Measurements from ENCODE around the gene NHLRC1. TPM values are rescaled to one million over a fixed set of nuclear protein-coding genes. Genes with fewer than 3 reads are reported as not detected.

NHLRC1 gene
- total RNA-seq, 1 donor from 2014 or later: 0.32 TPM

DNA sequence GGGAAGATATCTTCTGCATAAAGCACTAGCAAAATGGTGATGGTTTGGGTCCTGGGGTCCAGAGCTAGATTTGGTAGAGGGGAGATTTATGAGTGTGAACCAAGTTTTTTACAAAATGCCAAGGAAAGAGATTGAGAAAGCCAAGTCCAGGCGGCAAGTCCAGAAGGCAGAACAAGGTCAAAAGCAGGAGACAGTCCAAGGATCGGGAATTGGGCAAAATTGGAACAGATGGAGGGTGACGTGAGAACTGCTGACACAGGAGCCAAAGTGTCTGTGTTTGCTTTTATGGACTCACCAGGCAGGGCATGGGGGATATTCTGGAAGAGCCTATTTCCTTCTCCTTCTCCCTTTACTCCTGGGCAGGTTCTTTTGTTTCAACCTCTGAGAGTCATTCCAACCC is 4.1 kb downstream of the NHLRC1 start:
- DNase-seq (ENCODE audit: low spot score in 2 of 2): no peak
- H3K9me3 ChIP-seq: no peaks in the 10 kb centered on the region
- no peak overlapping the region for H3K4me3 ChIP-seq
- no peaks in the 10 kb centered on the region for H3K36me3 ChIP-seq
- peak overlapping the region in 1 of 2 donors; percentile 36 for H3K27ac ChIP-seq
- intact Hi-C loops (cut with DNase I): no loop called here
- peaks cover 0 to 10% of the 10 kb centered on the region in 2 donors for H3K4me1 ChIP-seq
- TF ChIP-seq, protein P1, sequence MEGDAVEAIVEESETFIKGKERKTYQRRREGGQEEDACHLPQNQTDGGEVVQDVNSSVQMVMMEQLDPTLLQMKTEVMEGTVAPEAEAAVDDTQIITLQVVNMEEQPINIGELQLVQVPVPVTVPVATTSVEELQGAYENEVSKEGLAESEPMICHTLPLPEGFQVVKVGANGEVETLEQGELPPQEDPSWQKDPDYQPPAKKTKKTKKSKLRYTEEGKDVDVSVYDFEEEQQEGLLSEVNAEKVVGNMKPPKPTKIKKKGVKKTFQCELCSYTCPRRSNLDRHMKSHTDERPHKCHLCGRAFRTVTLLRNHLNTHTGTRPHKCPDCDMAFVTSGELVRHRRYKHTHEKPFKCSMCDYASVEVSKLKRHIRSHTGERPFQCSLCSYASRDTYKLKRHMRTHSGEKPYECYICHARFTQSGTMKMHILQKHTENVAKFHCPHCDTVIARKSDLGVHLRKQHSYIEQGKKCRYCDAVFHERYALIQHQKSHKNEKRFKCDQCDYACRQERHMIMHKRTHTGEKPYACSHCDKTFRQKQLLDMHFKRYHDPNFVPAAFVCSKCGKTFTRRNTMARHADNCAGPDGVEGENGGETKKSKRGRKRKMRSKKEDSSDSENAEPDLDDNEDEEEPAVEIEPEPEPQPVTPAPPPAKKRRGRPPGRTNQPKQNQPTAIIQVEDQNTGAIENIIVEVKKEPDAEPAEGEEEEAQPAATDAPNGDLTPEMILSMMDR (IDR thresholded peaks at IDR 0.05): no peak
- no peaks in the 10 kb centered on the region for H3K27me3 ChIP-seq

DNA sequence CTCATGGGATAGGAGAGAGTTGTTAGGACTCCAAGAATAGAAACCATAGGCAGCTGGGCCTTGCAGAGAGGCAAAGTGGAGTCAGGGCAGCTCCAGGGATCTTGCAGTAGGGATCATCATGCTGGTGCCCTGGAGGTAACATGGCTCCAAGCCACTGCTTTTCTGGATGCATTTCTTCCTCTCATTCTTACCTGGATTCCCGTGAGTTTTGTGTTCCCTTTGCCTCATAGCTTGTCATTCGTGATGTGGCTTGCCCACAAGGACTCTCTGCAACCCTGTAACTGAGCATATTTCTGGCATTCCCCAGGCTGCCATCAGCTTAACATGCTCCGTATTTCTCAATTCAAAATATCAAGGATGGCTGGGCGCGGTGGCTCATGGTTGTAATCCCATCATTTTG is 5.3 kb downstream of the NHLRC1 start:
- Histone ChIP-seq H3K9me3 (no peaks in the 10 kb centered on the region), H3K4me3 (no peak overlapping the region), H3K36me3 (no peaks in the 10 kb centered on the region), H3K4me1 (peaks cover 0 to 2% of the 10 kb centered on the region in 2 donors), H3K27me3 (no peaks in the 10 kb centered on the region), H3K27ac (no peak overlapping the region)
- TF ChIP-seq, protein P1 (IDR thresholded peaks at IDR 0.05): no peak
- intact Hi-C loops (cut with DNase I): no loop called here
- DNase-seq (ENCODE audit: low spot score in 2 of 2): no peak

DNA sequence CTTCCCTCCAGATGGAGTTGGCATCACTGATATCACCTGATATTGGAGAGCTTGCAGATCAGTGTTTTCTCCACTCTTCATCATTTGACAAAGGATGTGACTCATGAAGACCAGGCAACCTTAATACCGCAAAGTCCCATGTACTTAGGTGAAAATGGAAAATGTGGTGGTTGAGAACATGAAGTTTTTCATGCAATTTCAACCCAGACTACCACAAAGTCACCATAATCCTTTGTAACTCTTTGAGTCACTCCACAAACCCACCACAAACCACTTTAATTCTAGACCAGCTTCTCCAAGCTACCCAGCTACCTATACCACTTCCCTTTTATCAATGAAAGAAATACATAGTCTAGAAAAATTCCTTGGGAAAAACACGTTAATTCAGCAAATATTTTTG is 7.1 kb downstream of the NHLRC1 start:
- no peaks in the 10 kb centered on the region for H3K36me3 ChIP-seq
- TF ChIP-seq, protein P1 (IDR thresholded peaks at IDR 0.05): no peak
- DNase-seq (ENCODE audit: low spot score in 2 of 2): no peak
- intact Hi-C loops (cut with DNase I): no loop called here
- H3K4me1 ChIP-seq: no peaks in the 10 kb centered on the region
- H3K27ac ChIP-seq: no peak overlapping the region
- no peaks in the 10 kb centered on the region for H3K9me3 ChIP-seq
- no peak overlapping the region for H3K4me3 ChIP-seq
- H3K27me3 ChIP-seq: no peaks in the 10 kb centered on the region

DNA sequence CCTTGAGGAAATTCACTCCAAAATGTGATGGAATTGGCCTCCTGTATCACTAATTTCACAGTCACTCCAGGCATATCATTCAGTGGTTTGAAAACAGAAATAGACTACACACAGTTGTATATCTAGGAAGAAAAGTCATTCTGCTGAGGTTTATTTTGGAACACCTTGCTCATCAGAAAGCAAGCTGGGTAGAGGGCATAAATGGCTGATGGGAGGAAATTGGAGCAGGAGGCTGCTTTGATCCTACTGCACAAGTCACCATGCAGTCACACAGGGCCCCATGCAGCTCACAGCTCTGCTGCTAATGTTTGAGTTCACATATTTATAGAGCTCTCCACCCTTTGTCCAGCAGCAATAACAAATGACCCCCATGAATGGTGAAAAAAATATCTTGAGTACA is 12.3 kb downstream of the NHLRC1 start:
- DNase-seq (ENCODE audit: low spot score in 2 of 2): no peak
- no peaks in the 10 kb centered on the region for H3K27me3 ChIP-seq
- no peaks in the 10 kb centered on the region for H3K9me3 ChIP-seq
- no peaks in the 10 kb centered on the region for H3K4me1 ChIP-seq
- H3K27ac ChIP-seq: no peak overlapping the region
- H3K36me3 ChIP-seq: no peaks in the 10 kb centered on the region
- no peak overlapping the region for H3K4me3 ChIP-seq
- TF ChIP-seq, protein P1 (IDR thresholded peaks at IDR 0.05): no peak
- intact Hi-C loops (cut with DNase I): no loop called here

DNA sequence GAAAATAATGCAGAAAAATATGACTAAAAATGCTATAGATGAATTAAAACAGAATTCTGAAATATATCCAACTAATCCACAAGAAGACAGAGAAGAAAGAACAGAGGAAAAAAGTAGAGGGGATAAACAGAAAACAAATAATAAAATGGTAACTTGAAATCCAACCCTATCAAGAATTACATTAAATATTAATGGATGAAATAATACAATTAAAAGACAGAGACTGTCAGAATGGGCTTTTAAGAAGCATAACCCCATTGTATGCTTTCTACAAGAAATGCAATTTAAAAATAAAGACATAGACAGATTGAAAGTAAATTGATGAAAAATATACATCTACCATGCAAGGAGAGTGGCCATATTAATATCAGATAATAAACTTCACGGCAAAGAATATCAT is 15.4 kb downstream of the NHLRC1 start:
- no peaks in the 10 kb centered on the region for H3K4me1 ChIP-seq
- no peak for DNase-seq (ENCODE audit: low spot score in 2 of 2)
- H3K9me3 ChIP-seq: no peaks in the 10 kb centered on the region
- TF ChIP-seq, protein P1 (IDR thresholded peaks at IDR 0.05): no peak
- no peak overlapping the region for H3K27ac ChIP-seq
- H3K4me3 ChIP-seq: no peak overlapping the region
- intact Hi-C loops (cut with DNase I): no loop called here
- no peaks in the 10 kb centered on the region for H3K36me3 ChIP-seq
- H3K27me3 ChIP-seq: no peaks in the 10 kb centered on the region

Measured in ascending aorta (tissue), 2 donors.